Ovary (tissue), 3 donors: ENCODE measurements around the gene ERAP2.

Experiments used
- EP300 ChIP-seq: sonication (generic); formaldehyde crosslinking; IDR thresholded peaks from one replicate; pipeline ENCODE4 v1.6.1; 2017; ENCODE audit warnings: antibody characterized with exemption
- POLR2A ChIP-seq: fragments of 450-650 bp; IDR thresholded peaks from one replicate; pipeline ENCODE4 v1.6.1; 2017; ENCODE audit warnings: antibody characterized with exemption, mild to moderate bottlenecking, moderate library complexity
- TF ChIP-seq, protein P1 (sequence below), 3 donors: fragments of 450-650 bp in 2 of 3; fragments of 200-600 bp in 1 of 3; IDR thresholded peaks; one replicate each; pipeline versions ENCODE4 v1.5.1 to v1.8.0; 2016 to 2022; ENCODE audit warnings: antibody characterized with exemption in 3 of 3, mild to moderate bottlenecking in 1 of 3
- donor health status: DM: no; HTN: no; CAD: no.

DNA sequence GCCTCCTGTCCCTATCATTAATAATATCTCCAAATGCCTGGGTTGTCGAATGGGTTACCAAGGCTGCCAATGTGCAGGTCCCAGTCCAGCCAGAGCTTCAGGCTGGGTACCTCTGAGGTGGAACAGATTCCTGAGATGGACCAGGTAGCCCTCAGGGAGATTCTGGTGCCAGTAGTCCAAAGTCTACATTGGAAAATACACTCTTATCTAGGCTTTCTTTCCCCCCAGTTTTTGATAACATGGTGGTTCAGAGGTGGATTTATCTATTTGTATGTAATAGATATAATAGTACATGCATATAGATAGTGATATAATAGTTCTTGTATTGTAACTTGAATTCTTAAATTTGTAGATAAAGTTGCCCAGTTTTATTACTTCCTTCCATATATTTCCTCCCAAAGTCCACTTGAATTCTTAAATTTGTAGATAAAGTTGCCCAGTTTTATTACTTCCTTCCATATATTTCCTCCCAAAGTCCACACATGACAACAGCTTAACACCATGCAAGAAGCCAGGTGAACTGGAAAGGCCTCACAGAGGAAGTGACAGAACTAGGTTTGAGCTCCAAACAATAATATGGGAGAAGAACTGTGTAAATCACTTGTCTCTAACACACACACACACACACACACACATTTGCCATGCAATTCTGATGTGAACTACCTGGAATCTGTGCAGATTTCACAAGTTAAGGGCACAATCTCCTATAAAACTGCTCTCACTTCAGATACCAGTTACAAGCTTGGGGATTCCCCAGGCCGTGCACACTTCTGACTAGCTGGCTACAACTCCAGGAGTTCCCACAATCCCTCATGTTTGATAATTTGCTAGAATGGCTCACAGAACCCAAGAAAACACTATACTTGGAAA is 37.9 kb upstream of the ERAP2 start:
- no peak for TF ChIP-seq EP300
- TF ChIP-seq, protein P1, sequence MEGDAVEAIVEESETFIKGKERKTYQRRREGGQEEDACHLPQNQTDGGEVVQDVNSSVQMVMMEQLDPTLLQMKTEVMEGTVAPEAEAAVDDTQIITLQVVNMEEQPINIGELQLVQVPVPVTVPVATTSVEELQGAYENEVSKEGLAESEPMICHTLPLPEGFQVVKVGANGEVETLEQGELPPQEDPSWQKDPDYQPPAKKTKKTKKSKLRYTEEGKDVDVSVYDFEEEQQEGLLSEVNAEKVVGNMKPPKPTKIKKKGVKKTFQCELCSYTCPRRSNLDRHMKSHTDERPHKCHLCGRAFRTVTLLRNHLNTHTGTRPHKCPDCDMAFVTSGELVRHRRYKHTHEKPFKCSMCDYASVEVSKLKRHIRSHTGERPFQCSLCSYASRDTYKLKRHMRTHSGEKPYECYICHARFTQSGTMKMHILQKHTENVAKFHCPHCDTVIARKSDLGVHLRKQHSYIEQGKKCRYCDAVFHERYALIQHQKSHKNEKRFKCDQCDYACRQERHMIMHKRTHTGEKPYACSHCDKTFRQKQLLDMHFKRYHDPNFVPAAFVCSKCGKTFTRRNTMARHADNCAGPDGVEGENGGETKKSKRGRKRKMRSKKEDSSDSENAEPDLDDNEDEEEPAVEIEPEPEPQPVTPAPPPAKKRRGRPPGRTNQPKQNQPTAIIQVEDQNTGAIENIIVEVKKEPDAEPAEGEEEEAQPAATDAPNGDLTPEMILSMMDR (IDR thresholded peaks at IDR 0.05), result no peak
- TF ChIP-seq POLR2A, result no peak
